GM10248 (cell line): Measurements from ENCODE around the gene RTN4RL2.

ENCODE experiments used
- CTCF ChIA-PET: fragments of 300-600 bp; sonication (Branson Sonifier 250); formaldehyde crosslinking; extraction: SDS; loops from one replicate; lab custom pipeline; 2021; ENCODE audit warnings: antibody characterized with exemption; lab: Yijun Ruan, JAX
- POLR2A ChIA-PET: fragments of 350-650 bp; sonication (Branson Sonifier 250); formaldehyde crosslinking; extraction: SDS; loops from one replicate; lab custom pipeline; 2020; ENCODE audit warnings: antibody characterized with exemption; lab: Yijun Ruan, JAX
- DNase-seq: peaks from one replicate; pipeline ENCODE4 v3.0.0; 2012; ENCODE audit errors: extremely low spot score
- CTCF ChIP-seq: IDR thresholded peaks from 2 replicates; pipeline ENCODE4 v1.5.1; 2012; ENCODE audit warnings: mild to moderate bottlenecking, low read depth; ENCODE audit errors: extremely low read depth, missing control alignments, control extremely low read depth

Gene RTN4RL2

GRCh38 chr11:57485217-57485990, 25.1 kb downstream of the RTN4RL2 start:
- ChIA-PET POLR2A (no interaction called here), CTCF (interaction anchor here (1.0 to 6.5 kb wide), 5 partner anchors 8 to 159 kb away, joined by 3 to 75 read pairs (median 8); no protein-coding TSS in a partner anchor)
- DNase-seq: no peak
- no peak for TF ChIP-seq CTCF

- TF ChIP-seq CTCF: no peak
- CTCF ChIA-PET: interaction anchor here (0.5 to 2.8 kb wide), 5 partner anchors 19 to 147 kb away, joined by 3 to 19 read pairs (median 4); no protein-coding TSS in a partner anchor
- no peak for DNase-seq
- POLR2A ChIA-PET: no interaction called here
Observed at GRCh38 chr11:57487021-57487778, 26.9 kb downstream of the RTN4RL2 start.

- no peak for DNase-seq
- ChIA-PET POLR2A (no interaction called here), CTCF (interaction anchor here (1.1 to 6.8 kb wide), 8 partner anchors 14 to 148 kb away, joined by 3 to 40 read pairs (median 4); partner anchors contain the start of gene SLC43A1)
- no peak for TF ChIP-seq CTCF
Observed at GRCh38 chr11:57487920-57488659, 27.8 kb downstream of the RTN4RL2 start.

- POLR2A ChIA-PET: no interaction called here
- CTCF ChIA-PET: interaction anchor here (1.0 to 9.1 kb wide), 14 partner anchors 9 to 1014 kb away, joined by 3 to 247 read pairs (median 8); partner anchors contain the start of genes SLC43A1, TIMM10 and YPEL4
- no peak for TF ChIP-seq CTCF
- no peak for DNase-seq
Observed at GRCh38 chr11:57490456-57491248, 30.3 kb downstream of the RTN4RL2 start.

GRCh38 chr11:57491371-57492061, 31.2 kb downstream of the RTN4RL2 start:
- ChIA-PET CTCF (interaction anchor here (0.9 to 9.1 kb wide), 21 partner anchors 8 to 1013 kb away, joined by 3 to 247 read pairs (median 4); partner anchors contain the start of genes SLC43A1, TIMM10 and YPEL4), POLR2A (no interaction called here)
- DNase-seq: peak; percentile 70
- peak; percentile 54 for TF ChIP-seq CTCF
